SIG-M5 (cell line): Measurements from ENCODE around the gene VPS26B.
A peak's percentile ranks its signal among the peaks of the same experiment; 100 is the strongest.
"Not testable (repeated sequence)": the region's sequence is repeated elsewhere in the genome, so short reads cannot be mapped to it uniquely, and the experiment has no call there.

Source experiments
- DNase-seq: peaks from one replicate; lab custom pipeline; 2025; lab: John Stamatoyannopoulos, UW

VPS26B gene

GRCh38 chr11:134231958-134232659 is 7.6 kb downstream of the VPS26B start:
- DNase-seq, result no peak

DNA sequence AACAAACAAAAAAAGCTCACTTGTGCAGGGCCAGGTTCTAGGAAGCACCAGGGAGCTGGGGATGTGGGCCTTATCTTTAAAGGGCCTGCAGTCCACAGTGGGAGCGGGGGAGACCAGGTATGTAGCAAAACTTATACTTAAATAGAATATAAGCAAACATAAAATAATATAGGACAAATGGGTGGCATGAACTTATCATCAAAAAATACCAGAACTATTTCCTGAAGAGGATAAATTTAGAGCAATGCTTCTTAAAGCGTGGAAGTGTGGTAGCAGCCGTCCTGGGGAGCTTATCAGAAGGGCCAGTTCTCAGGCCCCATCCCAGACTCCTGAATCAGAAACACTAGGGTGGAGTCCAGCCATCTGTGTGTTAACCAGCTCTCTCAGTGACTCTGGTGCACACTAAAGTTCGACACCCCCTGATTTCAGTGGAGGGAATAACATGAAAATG is 9.3 kb downstream of the VPS26B start:
- DNase-seq, result no peak

DNA sequence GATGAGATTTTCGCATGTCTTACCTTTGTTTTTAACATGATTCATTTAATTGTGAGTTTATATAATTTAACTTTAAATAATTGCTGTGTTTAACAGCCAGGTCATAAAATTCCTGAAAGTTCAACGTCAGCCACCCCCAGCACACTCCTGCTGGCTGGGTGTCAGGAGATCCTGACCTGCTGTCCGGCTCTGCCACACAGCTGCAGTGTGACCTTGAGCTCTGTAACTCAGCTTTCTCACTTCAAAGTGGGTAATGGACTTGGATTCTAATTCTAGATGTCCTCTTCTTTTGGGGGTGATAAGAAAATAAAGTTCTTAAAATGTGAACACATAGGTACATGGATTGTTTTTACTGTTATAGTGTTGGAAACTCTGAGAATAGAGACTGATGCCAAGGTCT is 10.9 kb downstream of the VPS26B start:
- no peak for DNase-seq

GRCh38 chr11:134236834-134237556 is 12.5 kb downstream of the VPS26B start:
- no peak for DNase-seq

DNA sequence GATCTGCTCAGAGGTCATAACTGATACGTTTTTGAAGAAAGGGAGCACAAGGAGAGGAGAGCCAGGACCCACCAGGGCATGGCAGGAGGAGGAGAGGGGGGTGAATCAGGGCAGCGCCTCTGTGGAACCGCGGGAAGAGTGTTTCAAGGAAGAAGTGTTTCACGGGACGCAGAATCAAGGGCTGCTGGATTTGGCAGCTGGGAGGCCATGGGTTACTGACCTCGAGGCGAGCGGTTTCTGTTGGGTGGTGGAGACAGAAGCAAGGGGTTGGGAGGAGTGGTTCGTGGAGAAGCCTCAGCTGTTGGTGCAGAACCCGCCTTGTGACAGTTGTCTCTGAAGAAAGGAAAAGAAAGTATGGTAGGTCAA is 13.1 kb downstream of the VPS26B start:
- DNase-seq, result no peak

- DNase-seq, result no peak
Measured at GRCh38 chr11:134238956-134239355, 14.5 kb downstream of the VPS26B start.

DNA sequence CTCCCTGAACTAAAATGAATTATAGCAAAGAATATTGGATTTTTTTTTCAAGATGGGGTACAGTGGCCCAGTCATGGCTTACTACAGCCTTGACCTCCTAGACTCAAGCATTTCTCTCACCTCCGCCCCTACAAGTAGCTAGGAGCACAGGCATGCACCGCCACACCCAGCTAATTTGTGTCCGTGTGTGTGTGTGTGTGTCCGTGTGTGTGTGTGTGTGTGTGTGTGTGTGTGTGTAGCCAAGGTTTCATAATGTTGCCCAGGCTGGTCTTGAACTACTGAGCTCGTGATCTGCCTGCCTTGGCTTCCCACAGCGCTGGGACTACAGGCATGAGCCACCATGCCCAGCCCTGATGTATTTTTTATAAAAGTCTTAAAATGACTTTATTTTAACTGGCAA is 16.1 kb downstream of the VPS26B start:
- no peak for DNase-seq

DNA sequence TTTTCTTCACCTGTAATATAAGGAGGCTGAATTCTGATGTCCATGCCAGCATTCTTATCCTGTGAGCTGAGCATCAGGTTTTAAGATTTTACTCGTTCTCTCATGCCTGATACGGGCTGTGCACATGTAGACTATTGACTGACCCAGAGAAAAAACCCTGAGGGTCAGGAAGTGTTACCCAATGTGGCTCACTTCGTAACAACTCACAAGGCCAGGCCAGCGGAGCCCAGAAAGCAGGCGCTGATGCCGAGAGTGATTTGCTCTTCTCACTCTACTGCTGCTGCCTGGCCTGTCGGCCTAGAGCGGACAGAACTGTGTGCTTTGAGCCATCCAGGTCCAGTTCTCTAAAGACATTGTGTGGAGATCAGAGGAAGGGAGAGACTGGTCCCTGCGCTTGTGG is 17.9 kb downstream of the VPS26B start:
- DNase-seq, result no peak

DNA sequence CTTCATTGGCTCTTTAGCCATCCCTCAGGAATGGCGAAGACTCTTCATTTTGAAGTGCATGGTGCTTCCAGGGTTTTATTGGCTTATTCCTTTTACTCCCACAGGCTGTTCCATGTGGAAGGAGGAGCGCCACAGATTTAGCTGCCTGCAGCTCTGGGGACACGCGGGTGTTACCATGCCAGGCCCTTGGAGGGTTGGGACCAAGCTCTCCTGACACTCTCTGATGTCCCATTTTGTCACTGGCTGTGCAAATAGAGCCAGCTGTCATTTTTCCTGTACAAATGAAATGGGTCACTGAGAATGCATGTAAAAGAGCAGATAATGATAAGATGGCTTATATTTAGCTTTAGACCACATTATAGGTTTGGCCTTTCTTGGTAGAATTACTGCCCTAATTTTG is 19.4 kb downstream of the VPS26B start:
- no peak for DNase-seq

- no peak for DNase-seq
Measured at GRCh38 chr11:134244593-134244992, 20.1 kb downstream of the VPS26B start.

GRCh38 chr11:134245434-134245833 is 21.0 kb downstream of the VPS26B start:
- DNase-seq, result no peak

GRCh38 chr11:134246100-134246499 is 21.6 kb downstream of the VPS26B start:
- no peak for DNase-seq

DNA sequence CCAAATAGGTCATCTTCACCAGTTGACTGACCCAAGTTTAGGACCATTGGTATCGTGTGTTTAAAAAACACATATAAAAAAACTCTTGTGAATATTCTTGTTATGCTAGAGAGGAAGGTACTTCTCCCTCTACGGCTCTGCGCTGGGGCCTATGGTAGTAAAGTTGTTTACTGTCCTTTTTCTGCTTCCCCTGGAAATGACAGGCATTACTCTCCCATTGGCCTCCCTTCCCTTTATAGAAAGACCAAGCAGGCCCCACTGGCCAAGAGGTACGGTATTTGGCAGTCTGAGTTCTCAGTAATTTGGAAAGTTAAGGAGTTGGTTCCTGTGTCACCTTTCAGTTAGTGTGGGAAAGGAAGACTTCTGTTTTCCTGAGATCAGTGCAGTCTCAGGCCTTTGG is 22.2 kb downstream of the VPS26B start:
- no peak for DNase-seq

- no peak for DNase-seq
Measured at GRCh38 chr11:134248910-134249480, 24.5 kb downstream of the VPS26B start.

DNA sequence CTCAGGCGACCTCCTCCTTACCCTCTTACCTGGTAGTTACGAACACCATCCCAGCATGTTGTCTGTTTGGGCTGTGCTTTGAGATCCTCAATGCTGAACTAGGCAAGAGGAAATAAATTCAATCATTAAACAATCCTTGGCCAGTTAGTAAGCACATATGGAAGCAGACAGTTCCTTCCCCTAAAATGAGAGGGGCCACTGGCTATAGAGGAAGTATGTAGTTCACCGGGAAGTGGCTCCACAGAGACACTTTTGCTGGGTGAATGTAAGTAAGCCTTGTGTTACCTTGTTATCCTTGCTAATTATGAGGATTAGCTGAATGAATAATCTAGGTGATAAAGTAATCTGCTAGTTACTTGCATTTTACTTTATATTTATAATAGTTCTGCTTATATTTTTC is 25.8 kb downstream of the VPS26B start:
- DNase-seq, result no peak

- DNase-seq, result no peak
Measured at GRCh38 chr11:134250675-134251074, 26.2 kb downstream of the VPS26B start.

DNA sequence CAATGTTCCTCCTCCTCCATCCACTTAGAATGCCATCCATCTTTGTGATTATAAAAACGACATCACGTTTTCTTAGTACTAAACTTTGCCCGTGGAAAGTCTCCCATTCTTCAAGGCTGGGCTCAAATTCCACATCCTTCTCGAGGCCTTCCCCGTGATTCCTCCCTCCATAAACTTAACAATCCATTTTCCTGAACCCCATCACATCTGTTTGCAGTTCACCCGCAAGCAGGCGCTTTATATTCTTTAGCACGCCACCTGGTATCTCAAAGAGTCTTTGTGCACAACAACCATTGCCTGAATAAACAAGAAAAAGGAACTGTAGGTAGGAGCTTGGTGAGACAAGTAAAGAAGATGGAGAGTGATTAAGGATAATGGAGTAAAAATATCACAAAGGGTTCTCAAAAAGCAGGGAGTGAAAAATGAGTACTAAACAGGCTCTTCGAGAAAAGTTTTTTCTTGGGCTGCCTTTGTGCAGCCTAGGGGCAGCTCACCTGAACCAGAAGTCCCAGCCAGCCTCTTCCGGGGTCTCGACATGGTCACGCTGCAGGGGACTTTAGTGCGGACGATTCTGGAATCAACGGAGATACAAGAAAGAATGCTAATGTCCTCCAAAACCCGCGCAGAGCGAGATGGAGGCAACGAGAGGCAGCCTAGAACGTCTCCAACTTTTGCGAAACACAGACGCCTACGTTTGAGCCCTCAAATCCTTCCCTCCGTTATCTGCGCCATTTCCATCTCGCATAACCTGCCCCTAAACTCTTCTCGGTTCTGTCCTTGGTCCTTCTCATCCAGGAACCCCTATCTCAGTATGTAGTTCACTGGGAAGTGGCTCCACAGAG is 28.1 kb downstream of the VPS26B start:
- no peak for DNase-seq

DNA sequence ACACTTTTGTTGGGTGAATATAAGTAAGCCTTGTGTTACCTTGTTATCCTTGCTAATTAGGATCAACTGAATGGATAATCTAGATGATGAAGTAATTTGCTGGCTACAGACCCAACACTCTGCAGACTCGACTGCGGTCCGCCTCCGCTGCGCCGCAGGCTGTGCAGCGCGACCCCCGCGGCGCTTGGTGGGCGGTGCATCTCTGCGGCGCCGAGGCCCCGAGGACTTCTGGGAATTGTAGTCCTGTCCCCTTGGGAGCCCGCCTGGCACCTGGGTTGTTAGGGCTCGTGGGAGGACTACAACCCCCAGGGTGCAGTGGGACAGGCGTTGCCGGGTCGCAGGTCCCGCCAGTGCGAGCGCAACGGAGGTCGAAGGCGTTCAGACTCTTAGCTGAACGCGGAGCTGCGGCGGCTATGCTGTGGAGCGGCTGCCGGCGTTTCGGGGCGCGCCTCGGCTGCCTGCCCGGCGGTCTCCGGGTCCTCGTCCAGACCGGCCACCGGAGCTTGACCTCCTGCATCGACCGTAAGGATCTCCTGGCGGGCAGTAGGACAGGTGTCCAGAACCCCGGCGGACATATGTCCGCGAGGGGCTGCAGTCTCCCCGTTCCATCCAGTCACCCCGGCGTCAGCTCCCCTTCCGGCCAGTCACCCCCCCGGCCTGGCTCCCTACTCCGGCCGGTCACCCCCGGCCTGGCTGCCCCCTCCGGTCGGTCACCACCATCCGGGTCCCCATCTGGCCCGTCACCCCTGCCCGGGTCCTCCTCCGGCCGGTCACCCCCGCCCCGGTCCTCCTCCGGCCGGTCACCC is 28.9 kb downstream of the VPS26B start, which contains the start of the genes ACAD8 and THYN1:
Gene ACAD8 (plus strand): TSS at position 381 of the 806 bp plus-strand sequence. CDS start 33 bp downstream, at position 414.
Gene THYN1 (minus strand): TSS at position 165 of the 806 bp plus-strand sequence. CDS start 470 bp downstream, outside the sequence.
- DNase-seq, result peak; percentile 66

- no peak for DNase-seq
Measured at GRCh38 chr11:134254433-134255183, 30.1 kb downstream of the VPS26B start.

DNA sequence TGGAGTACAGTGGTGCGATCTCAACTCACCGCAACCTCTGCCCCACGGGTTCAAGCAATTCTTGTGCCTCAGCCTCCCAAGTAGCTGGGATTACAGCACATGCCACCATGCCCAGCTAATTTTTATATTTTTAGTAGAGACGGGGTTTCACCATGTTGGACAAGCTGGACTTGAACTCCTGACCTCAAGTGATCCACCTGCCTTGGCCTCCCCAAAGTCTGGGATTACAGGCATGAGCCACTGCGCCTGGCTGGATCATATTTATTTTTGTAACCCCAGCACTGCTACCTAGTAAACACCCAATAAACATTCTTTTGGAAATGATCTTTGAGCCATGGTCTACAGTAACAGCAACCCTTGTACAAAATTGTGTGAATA is 30.7 kb downstream of the VPS26B start:
- DNase-seq, result not testable (repeated sequence)

DNA sequence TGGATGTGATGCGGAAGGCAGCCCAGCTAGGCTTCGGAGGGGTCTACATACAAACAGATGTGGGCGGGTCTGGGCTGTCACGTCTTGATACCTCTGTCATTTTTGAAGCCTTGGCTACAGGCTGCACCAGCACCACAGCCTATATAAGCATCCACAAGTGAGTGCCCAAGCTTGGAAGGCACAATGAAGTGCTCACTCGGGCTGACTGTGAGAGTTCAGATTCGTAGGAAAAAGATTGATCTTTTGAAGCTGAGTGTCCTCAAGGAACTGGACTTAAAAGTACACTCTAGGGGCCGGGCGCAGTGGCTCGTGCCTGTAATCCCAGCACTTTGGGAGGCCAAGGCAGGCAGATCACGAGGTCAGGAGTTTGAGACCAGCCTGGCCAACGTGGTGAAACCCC is 32.6 kb downstream of the VPS26B start:
- no peak for DNase-seq
